Measurements from ENCODE around the gene GNAI1.

Gene GNAI1

GRCh38 chr7:80165177-80165576 lies 30.5 kb downstream of the GNAI1 start:
- DNase-seq: no peak

DNA sequence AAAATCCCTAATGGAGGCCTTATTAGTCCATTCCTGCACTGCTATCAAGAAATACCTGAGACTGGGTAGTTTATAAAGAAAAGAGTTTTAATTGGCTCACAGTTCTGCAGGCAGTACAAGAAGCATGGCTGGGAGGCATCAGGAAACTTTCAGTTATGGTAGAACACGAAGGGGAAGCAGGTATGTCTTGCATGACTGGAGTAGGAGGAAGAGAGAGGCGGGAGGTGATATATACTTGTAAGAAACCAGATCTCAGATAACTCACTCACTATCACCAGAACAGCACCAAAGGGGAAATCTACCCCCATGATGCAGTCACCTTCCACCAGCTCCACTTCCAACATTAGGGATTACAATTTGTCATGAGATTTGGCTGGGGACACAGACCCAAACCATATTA lies 35.8 kb downstream of the GNAI1 start:
- no peak for DNase-seq

GRCh38 chr7:80172387-80172786 lies 37.8 kb downstream of the GNAI1 start:
- DNase-seq: no peak

GRCh38 chr7:80175744-80176143 lies 41.1 kb downstream of the GNAI1 start:
- no peak for DNase-seq

GRCh38 chr7:80181411-80181810 lies 46.8 kb downstream of the GNAI1 start:
- DNase-seq: no peak

DNA sequence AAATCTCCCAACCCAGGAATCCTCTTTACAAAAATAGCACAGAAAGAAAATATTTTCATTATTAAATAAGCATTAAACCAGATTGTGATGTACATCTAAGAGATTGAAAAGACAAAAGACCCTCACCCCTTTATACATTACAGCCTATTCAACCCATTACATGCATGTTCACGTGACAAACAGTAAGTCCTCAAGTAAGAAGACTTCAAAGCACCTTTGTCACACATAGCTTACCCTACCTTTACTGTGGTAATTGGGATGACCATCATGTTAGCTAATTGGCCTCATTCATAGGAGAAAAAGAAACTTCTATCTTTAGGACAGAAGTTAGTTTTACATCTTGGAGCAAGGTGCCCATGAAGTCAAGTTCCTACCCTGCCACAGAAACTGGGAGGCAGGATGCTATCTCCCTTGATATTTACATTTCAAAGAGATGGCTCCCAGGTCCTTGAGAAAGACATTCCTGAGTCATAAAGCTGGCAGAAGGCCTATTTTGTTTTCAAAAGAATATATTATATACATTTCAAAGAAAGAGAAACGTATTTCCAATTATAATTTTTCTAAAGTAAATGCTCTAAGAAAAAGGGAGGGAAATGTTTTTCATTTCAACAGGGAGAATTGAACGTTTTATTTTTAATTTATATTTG lies 48.1 kb downstream of the GNAI1 start:
- DNase-seq: no peak

DNA sequence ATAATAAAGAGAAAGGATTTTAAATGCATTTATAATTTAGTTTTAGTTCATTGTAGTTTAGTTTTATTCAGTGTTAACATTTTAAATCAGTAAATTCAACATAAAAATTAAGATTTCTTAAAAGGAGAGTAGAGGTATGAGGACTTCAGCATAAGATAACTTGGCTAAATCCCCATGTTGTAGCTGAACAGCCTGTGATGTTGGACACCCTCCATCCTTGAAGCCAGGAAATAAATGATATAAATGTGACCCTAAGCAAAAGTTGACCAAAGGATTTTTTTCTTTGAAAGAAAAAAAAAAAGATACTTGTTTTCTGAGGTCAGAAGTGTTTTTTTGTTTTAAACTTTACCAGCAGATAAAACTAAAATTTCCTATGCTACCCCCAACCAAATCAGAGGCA lies 48.7 kb downstream of the GNAI1 start:
- no peak for DNase-seq

- no peak for DNase-seq
Observed at GRCh38 chr7:80183900-80184685, 49.5 kb downstream of the GNAI1 start.

GRCh38 chr7:80184693-80185092 lies 50.1 kb downstream of the GNAI1 start:
- DNase-seq: no peak

- no peak for DNase-seq
Observed at GRCh38 chr7:80185571-80185970, 50.9 kb downstream of the GNAI1 start.

DNA sequence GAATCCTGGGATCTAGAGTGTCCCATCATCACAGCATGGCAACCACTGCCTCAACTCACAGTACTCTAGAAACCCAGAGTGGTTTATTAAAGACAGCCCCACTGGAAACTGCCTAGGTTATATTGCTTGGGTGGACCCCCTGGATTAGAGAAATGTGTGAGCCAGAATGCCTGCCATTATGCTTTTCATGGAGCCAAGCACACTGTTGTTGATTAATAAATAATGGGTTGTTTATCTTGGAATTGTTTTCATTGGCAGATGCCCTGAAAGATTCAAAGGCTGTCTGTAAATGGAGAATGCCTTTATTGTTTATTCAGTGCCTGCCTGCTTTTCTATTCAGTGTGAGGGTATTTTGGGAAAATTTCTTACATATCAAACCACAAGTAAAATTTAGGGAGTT lies 52.1 kb downstream of the GNAI1 start:
- no peak for DNase-seq

DNA sequence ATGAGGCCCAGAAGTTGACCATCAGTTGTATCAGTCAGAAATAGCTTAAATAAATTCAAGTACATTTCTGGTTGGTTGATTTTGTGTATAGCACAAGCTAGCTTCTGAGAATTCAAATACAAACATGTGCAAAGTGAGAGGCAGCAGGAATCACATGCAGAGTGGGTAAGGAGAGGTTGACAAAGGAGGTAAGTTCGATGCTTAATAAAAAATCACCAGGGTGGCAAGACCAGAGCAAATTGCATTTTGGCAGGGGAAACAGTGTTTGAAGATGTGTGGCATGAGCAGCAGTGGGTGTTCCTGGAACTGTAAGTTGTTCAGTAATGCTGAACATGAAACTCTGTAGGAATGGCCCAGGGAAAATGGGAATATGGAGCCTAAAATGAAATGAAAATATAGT lies 52.6 kb downstream of the GNAI1 start:
- DNase-seq: no peak

- no peak for DNase-seq
Observed at GRCh38 chr7:80187727-80188126, 53.1 kb downstream of the GNAI1 start.

GRCh38 chr7:80189638-80190037 lies 55.0 kb downstream of the GNAI1 start:
- DNase-seq: no peak

GRCh38 chr7:80197627-80198026 lies 63.0 kb downstream of the GNAI1 start:
- DNase-seq: no peak

DNA sequence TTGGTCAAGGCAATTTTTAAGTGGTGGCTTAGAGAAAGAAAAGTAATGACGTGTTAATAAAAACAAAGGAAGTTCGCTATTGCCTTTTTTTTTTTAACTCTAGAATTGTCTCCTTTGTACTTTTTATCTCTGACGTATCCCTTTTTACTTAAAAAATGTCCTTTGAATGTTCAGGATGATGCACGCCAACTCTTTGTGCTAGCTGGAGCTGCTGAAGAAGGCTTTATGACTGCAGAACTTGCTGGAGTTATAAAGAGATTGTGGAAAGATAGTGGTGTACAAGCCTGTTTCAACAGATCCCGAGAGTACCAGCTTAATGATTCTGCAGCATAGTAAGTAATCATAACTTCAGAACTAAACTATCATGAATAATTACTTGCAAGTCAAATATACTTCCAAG lies 64.4 kb downstream of the GNAI1 start:
- DNase-seq: no peak

- DNase-seq: no peak
Observed at GRCh38 chr7:80204454-80204853, 69.8 kb downstream of the GNAI1 start.

DNA sequence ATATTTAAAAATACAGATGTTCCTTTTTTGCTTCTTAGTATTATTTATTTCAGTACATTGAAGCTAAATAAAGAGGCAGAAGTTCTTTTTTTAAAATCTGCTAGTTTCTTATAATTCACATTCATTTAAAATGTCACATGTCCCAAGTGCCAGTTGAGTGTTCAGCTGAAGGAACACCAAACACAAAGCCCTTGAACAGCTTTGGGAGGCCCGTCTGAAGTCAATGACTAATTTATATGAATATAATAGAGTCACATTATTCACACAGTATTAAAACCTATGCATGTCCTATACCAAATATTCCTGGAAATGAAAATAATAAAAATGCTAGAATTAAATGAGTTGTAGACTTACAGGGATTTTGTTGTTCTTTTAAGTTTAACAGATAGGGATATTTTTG lies 70.3 kb downstream of the GNAI1 start:
- DNase-seq: no peak

DNA sequence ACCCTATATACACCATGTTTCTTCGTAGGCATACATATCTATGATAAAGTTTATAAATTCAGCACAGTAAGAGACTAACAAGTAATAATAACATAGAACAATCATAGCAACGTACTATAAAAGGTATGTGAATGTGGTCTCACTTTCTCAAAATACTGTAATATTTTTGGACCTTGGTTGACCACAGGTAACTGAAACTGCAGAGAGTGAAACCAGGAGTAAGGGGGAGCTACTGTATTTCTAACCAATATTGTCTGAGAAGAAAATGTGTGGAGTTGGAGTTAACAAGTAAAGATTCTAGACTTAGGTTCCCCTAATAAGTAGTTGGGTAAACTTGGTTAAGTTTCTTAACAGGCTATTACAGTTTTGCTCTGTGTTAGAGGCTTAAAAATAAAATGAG lies 72.1 kb downstream of the GNAI1 start:
- no peak for DNase-seq

GRCh38 chr7:80207501-80207900 lies 72.9 kb downstream of the GNAI1 start:
- no peak for DNase-seq

GRCh38 chr7:80208700-80209099 lies 74.1 kb downstream of the GNAI1 start:
- DNase-seq: no peak

DNA sequence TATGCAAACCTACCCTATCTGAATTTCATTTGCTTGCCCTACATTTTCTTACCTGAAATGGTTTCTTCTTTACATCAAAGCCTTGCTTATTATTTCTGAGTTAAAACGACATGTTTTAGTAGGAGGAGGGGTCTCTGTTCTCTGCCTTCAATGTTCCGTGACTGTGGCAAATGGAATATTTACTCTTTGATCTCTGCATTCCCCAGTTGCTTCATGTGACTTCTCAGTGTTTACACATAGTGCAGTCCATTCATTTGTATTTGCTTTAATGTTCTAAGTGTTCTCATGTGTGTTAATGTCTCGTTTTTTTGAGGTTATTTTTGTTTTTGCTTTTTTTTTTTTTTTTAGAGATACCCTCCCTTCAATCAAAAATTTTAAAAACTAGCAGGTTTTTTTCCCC lies 75.8 kb downstream of the GNAI1 start:
- DNase-seq: no peak

DNA sequence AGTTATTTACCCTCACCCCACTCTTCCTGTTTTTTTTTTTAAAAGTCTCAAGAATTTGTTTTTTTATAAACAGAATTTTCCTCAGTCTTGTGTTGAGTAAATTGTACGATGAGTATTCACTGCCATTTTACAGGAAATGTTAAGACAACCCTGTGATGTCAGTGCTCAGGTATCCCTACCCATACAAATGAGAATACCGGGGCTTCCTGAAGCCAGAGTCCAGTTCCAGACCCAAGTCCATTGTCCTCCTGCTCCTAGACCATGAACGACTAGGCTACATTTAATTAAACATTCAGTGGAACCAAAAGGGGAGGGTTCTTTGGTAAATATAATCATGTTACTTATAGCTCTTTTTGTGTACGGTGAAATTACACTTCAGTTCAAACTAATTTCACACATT lies 79.2 kb downstream of the GNAI1 start:
- DNase-seq: no peak

- no peak for DNase-seq
Observed at GRCh38 chr7:80215734-80216133, 81.1 kb downstream of the GNAI1 start.

Data from activated T-cell treated with anti-CD3 and anti-CD28 coated beads, Interleukin-2, amount 50 U/mL, for 1 hour (primary cell).